SK-N-SH (cell line): ENCODE results near the gene POLR3E. TPM values are rescaled to one million over a fixed set of nuclear protein-coding genes. Genes with fewer than 3 reads are reported as not detected.
A peak's percentile ranks its signal among the peaks of the same experiment; 100 is the strongest.

Experiments used
- CTCF ChIA-PET: fragments of 300-600, 350-600 bp; formaldehyde crosslinking; extraction: SDS; loops from one replicate; lab custom pipeline; 2021; lab: Yijun Ruan, JAX
- POLR2A ChIA-PET: fragments of 350-600 bp; sonication (Branson Sonifier 250); formaldehyde crosslinking; extraction: SDS; loops from one replicate; lab custom pipeline; 2020; ENCODE audit warnings: antibody characterized with exemption, inconsistent platforms; lab: Yijun Ruan, JAX
- DNase-seq: peaks from one replicate; pipeline ENCODE4 v3.0.0; 2012
- H2AFZ ChIP-seq: fragments of 200-600 bp; sonication (generic); 2 replicates; pipeline ENCODE4 v1.8.1; 2016; ENCODE audit warnings: antibody characterized with exemption, mild to moderate bottlenecking, low read depth
- H3F3A ChIP-seq: fragments of 200-600 bp; sonication (generic); replicated peaks from 2 replicates; pipeline ENCODE3; 2016; ENCODE audit warnings: antibody characterized with exemption, mild to moderate bottlenecking; ENCODE audit not compliant: insufficient read depth
- H3K27ac ChIP-seq, 2 experiments: fragments of 200-500 bp in 1 of 2; fragments of 200-600 bp in 1 of 2; sonication (Bioruptor generic) in 1 of 2; sonication (generic), shearing (Covaris generic) in 1 of 2; 2 replicates each; pipeline versions ENCODE4 v1.5.1 to v1.6.1; 2014 to 2016; ENCODE audit warnings: low read depth in 2 of 2, inconsistent platforms in 1 of 2, low read length in 1 of 2, mild to moderate bottlenecking in 1 of 2, mixed read lengths in 1 of 2
- H3K27me3 ChIP-seq: fragments of 200-600 bp; sonication (generic), shearing (Covaris generic); 2 replicates; pipeline ENCODE4 v1.6.1; 2016; ENCODE audit warnings: mixed run types; ENCODE audit not compliant: insufficient read depth
- H3K36me3 ChIP-seq, 2 experiments: fragments of 200-500 bp in 1 of 2; fragments of 200-600 bp in 1 of 2; sonication (Bioruptor generic) in 1 of 2; sonication (generic) in 1 of 2; replicated peaks in 1 of 2; 2 replicates each; pipeline versions ENCODE3 to v1.5.1; 2014 to 2016; ENCODE audit warnings: low read length in 1 of 2, mild to moderate bottlenecking in 1 of 2; ENCODE audit not compliant: insufficient read depth in 2 of 2, control insufficient read depth in 1 of 2
- H3K4me1 ChIP-seq, 2 experiments: fragments of 200-500 bp in 1 of 2; fragments of 200-600 bp in 1 of 2; sonication (Bioruptor generic) in 1 of 2; sonication (generic), shearing (Covaris generic) in 1 of 2; 2 replicates each; pipeline versions ENCODE4 v1.5.1 to v1.6.1; 2014 to 2016; ENCODE audit warnings: low read depth in 1 of 2, low read length in 1 of 2, mixed run types in 1 of 2; ENCODE audit not compliant: insufficient read depth in 2 of 2, control insufficient read depth in 1 of 2
- H3K4me2 ChIP-seq: fragments of 200-600 bp; sonication (generic), shearing (Covaris generic); 2 replicates; pipeline ENCODE4 v1.6.1; 2017; ENCODE audit warnings: mixed run types
- H3K4me3 ChIP-seq, 2 experiments: fragments of 200-500 bp in 1 of 2; fragments of 200-600 bp in 1 of 2; sonication (Bioruptor generic) in 1 of 2; sonication (generic), shearing (Covaris generic) in 1 of 2; 2 replicates each; pipeline versions ENCODE4 v1.5.1 to v1.8.1; 2014 to 2016; ENCODE audit warnings: low read depth in 2 of 2, inconsistent platforms in 1 of 2, low read length in 1 of 2, mild to moderate bottlenecking in 1 of 2, mixed read lengths in 1 of 2, moderate library complexity in 1 of 2
- H3K79me2 ChIP-seq: fragments of 200-600 bp; sonication (generic); 2 replicates; pipeline ENCODE4 v1.8.1; 2017; ENCODE audit warnings: mild to moderate bottlenecking; ENCODE audit not compliant: insufficient read depth
- H3K9ac ChIP-seq: fragments of 200-600 bp; sonication (generic); 2 replicates; pipeline ENCODE4 v1.6.1; 2017; ENCODE audit warnings: mixed run types
- H3K9me2 ChIP-seq: fragments of 200-600 bp; sonication (generic); 2 replicates; pipeline ENCODE4 v1.6.1; 2017; ENCODE audit warnings: mixed run types
- H3K9me3 ChIP-seq: fragments of 200-600 bp; sonication (generic); 2 replicates; pipeline ENCODE4 v1.6.1; 2017; ENCODE audit warnings: mixed run types, mild to moderate bottlenecking, moderate library complexity
- H4K20me1 ChIP-seq: fragments of 200-600 bp; sonication (generic); 2 replicates; pipeline ENCODE4 v1.6.1; 2017; ENCODE audit warnings: mild to moderate bottlenecking, mixed run types; ENCODE audit not compliant: insufficient read depth
- CHD2 ChIP-seq: fragments of 150-350 bp; IDR thresholded peaks from 2 replicates; pipeline ENCODE4 v1.6.1; 2018; ENCODE audit warnings: low read length; ENCODE audit not compliant: partially characterized antibody
- ELF1 ChIP-seq: IDR thresholded peaks from 2 replicates; pipeline ENCODE4 v1.4.0; 2012
- EP300 ChIP-seq, 2 experiments: IDR thresholded peaks; 2 replicates each; pipeline versions ENCODE4 v1.4.0 to v1.6.1; 2012; ENCODE audit warnings: borderline replicate concordance in 1 of 2, low read depth in 1 of 2, low read length in 1 of 2
- EZH2phosphoT487 ChIP-seq: fragments of 200-600 bp; sonication (generic); IDR thresholded peaks from 2 replicates; pipeline ENCODE4 v1.6.1; 2017; ENCODE audit warnings: low read depth, mixed run types, mild to moderate bottlenecking, antibody characterized with exemption, moderate library complexity, borderline replicate concordance
- FOSL2 ChIP-seq: IDR thresholded peaks from 2 replicates; pipeline ENCODE4 v1.4.0; 2012; ENCODE audit warnings: low read depth, mild to moderate bottlenecking, moderate library complexity, borderline replicate concordance
- FOXJ3 ChIP-seq: sonication (generic); formaldehyde crosslinking; IDR thresholded peaks from 2 replicates; pipeline ENCODE4 v1.5.1; 2020; ENCODE audit warnings: mild to moderate bottlenecking, missing genetic modification reagents
- FOXM1 ChIP-seq: IDR thresholded peaks from 2 replicates; pipeline ENCODE4 v1.4.0; 2012; ENCODE audit warnings: low read depth, mild to moderate bottlenecking
- GABPA ChIP-seq: IDR thresholded peaks from 2 replicates; pipeline ENCODE4 v1.4.0; 2012; ENCODE audit warnings: low read depth, mild to moderate bottlenecking
- JUND ChIP-seq: IDR thresholded peaks from 2 replicates; pipeline ENCODE4 v1.4.0; 2012
- MAX ChIP-seq: IDR thresholded peaks from 2 replicates; pipeline ENCODE4 v1.4.0; 2012; ENCODE audit warnings: low read depth
- MEF2A ChIP-seq: IDR thresholded peaks from 2 replicates; pipeline ENCODE4 v1.4.0; 2012; ENCODE audit warnings: low read depth, borderline replicate concordance
- NFIC ChIP-seq: IDR thresholded peaks from 2 replicates; pipeline ENCODE4 v1.4.0; 2012; ENCODE audit warnings: borderline replicate concordance
- POLR2AphosphoS5 ChIP-seq: IDR thresholded peaks from 2 replicates; pipeline ENCODE4 v1.6.1; 2012; ENCODE audit warnings: low read depth, low read length
- RFX5 ChIP-seq: IDR thresholded peaks from 2 replicates; pipeline ENCODE4 v1.6.1; 2012; ENCODE audit warnings: mild to moderate bottlenecking, improper control_type of control experiment, low read length
- RXRA ChIP-seq: IDR thresholded peaks from 2 replicates; pipeline ENCODE4 v1.4.0; 2012; ENCODE audit warnings: low read depth, mild to moderate bottlenecking, borderline replicate concordance
- SIN3A ChIP-seq: IDR thresholded peaks from 2 replicates; pipeline ENCODE4 v1.6.1; 2012; ENCODE audit warnings: low read depth, mild to moderate bottlenecking, low read length, moderate library complexity, borderline replicate concordance
- TEAD4 ChIP-seq: IDR thresholded peaks from 2 replicates; pipeline ENCODE4 v1.4.0; 2012; ENCODE audit warnings: mild to moderate bottlenecking, borderline replicate concordance; ENCODE audit not compliant: insufficient read depth
- YY1 ChIP-seq: IDR thresholded peaks from 2 replicates; pipeline ENCODE4 v1.4.0; 2012; ENCODE audit warnings: low read depth, mild to moderate bottlenecking
- ZBTB33 ChIP-seq: IDR thresholded peaks from 2 replicates; pipeline ENCODE4 v1.4.0; 2012; ENCODE audit warnings: low read depth, borderline replicate concordance
- WGBS: methylation state at CpG from one replicate; pipeline ENCODE4 v1.1.6; 2017; ENCODE audit warnings: low lambda C conversion rate; 5-methylcytosine and 5-hydroxymethylcytosine counted together
- polyA plus RNA-seq, 3 experiments: library from polyadenylated mRNA; depleted of rRNA; stranded (reverse); fragments of >200 nt; gene quantifications; 2 replicates each; pipeline ENCODE4 v1.2.3, GENCODE V29; 2012
- TF ChIP-seq, protein P1 (sequence below): IDR thresholded peaks from 2 replicates; pipeline ENCODE4; 2012
- TF ChIP-seq, protein P2 (sequence below): fragments of 150-350 bp; IDR thresholded peaks from 2 replicates; pipeline ENCODE4 v1.6.1; 2017; ENCODE audit warnings: antibody characterized with exemption, low read length, low read depth, borderline replicate concordance

Gene POLR3E
- polyA plus RNA-seq, 1 of the 3 experiments (the other 2 are of a cell fraction): 59.6 TPM

- H3K9me3 ChIP-seq: peaks cover 9% of the 10 kb centered on the region; the same call in 1 of the 2 replicates
- WGBS: no CpG with 5 or more reads among the region's 3 CpGs
- H3K36me3 ChIP-seq: peaks cover 48 to 65% of the 10 kb centered on the region in 2 experiments
- H4K20me1 ChIP-seq: no peaks in the 10 kb centered on the region
- POLR2A ChIA-PET: no interaction called here
- H3K4me3 ChIP-seq: peak overlapping the region in 1 of 2 experiments; percentile 4; a peak in 1 of 4 replicates
- H3F3A ChIP-seq: peaks cover 32% of the 10 kb centered on the region
- TF ChIP-seq RXRA (no peak), NFIC (no peak), ELF1 (no peak), FOSL2 (no peak), TEAD4 (no peak), EZH2phosphoT487 (no peak), CHD2 (no peak), JUND (no peak), SIN3A (no peak), FOXM1 (no peak), RFX5 (no peak), EP300 (IDR thresholded peaks at IDR 0.05; ENCODE audit: borderline replicate concordance in 1 of 2, low read depth in 1 of 2, low read length in 1 of 2) (no peak)
- TF ChIP-seq, protein P1, sequence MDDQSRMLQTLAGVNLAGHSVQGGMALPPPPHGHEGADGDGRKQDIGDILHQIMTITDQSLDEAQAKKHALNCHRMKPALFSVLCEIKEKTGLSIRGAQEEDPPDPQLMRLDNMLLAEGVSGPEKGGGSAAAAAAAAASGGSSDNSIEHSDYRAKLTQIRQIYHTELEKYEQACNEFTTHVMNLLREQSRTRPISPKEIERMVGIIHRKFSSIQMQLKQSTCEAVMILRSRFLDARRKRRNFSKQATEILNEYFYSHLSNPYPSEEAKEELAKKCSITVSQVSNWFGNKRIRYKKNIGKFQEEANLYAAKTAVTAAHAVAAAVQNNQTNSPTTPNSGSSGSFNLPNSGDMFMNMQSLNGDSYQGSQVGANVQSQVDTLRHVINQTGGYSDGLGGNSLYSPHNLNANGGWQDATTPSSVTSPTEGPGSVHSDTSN: no peak
- TF ChIP-seq, protein P2, sequence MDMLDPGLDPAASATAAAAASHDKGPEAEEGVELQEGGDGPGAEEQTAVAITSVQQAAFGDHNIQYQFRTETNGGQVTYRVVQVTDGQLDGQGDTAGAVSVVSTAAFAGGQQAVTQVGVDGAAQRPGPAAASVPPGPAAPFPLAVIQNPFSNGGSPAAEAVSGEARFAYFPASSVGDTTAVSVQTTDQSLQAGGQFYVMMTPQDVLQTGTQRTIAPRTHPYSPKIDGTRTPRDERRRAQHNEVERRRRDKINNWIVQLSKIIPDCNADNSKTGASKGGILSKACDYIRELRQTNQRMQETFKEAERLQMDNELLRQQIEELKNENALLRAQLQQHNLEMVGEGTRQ: no peak
- H3K9ac ChIP-seq: no peak overlapping the region
- H3K27me3 ChIP-seq: no peaks in the 10 kb centered on the region
- no peaks in the 10 kb centered on the region for H3K9me2 ChIP-seq
- peaks cover 29% of the 10 kb centered on the region for H3K79me2 ChIP-seq
- H3K27ac ChIP-seq: no peak overlapping the region
- no peak overlapping the region for H2AFZ ChIP-seq
- no peaks in the 10 kb centered on the region for H3K4me1 ChIP-seq
- no peak for DNase-seq
- CTCF ChIA-PET: interaction anchor here (1.1 to 1.2 kb wide), 2 partner anchors 9 to 11 kb away, joined by 3 to 5 read pairs; no protein-coding TSS in a partner anchor
- H3K4me2 ChIP-seq: no peak overlapping the region
These were observed 38.5 kb downstream of the POLR3E start for GRCh38 chr16:22335668-22336246.

DNA sequence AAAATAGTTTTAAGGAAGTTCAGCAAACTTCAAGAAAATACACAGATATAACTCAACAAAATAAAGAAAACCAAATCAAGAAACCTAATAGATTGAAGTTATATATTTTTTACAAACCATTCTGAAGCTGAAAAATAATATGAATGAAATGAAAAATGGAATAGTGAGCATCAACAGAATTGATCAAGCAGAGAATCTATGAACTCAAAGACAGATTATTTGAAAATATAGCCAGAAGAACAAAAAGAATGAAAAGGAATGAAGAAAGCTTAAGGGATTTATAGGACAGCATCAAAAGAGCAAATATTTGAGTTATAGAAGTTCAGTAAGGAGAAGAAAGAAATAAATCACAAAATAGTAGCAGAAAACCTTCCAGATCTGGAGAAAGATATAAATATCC lies 39.4 kb downstream of the POLR3E start:
- no peaks in the 10 kb centered on the region for H3K27me3 ChIP-seq
- no peaks in the 10 kb centered on the region for H3K4me1 ChIP-seq
- ChIA-PET POLR2A (no interaction called here), CTCF (interaction anchor here (0.6 to 1.4 kb wide), 4 partner anchors 10 to 39 kb away, joined by 3 read pairs; no protein-coding TSS in a partner anchor)
- H3K27ac ChIP-seq: no peak overlapping the region
- peaks cover 30% of the 10 kb centered on the region for H3F3A ChIP-seq
- peaks cover 28% of the 10 kb centered on the region for H3K79me2 ChIP-seq
- no peak for DNase-seq
- H3K4me3 ChIP-seq: no peak overlapping the region
- peaks cover 45 to 71% of the 10 kb centered on the region in 2 experiments for H3K36me3 ChIP-seq
- H3K9ac ChIP-seq: no peak overlapping the region
- H4K20me1 ChIP-seq: no peaks in the 10 kb centered on the region
- peaks cover 9% of the 10 kb centered on the region; the same call in 1 of the 2 replicates for H3K9me3 ChIP-seq
- H3K9me2 ChIP-seq: no peaks in the 10 kb centered on the region
- TF ChIP-seq NFIC (no peak), YY1 (no peak), FOXJ3 (CRISPR knock-in tag) (no peak), ZBTB33 (no peak), JUND (no peak), CHD2 (no peak), GABPA (no peak), EZH2phosphoT487 (no peak), MEF2A (no peak), MAX (no peak), RXRA (no peak), FOSL2 (no peak), POLR2AphosphoS5 (no peak)
- no peak overlapping the region for H2AFZ ChIP-seq
- no peak overlapping the region for H3K4me2 ChIP-seq
